Coronary artery (tissue), 2 donors: ENCODE data around the gene MTA1.

Source experiments
- DNase-seq: peaks from one replicate; pipeline ENCODE4 v3.0.0-alpha.2; 2017; ENCODE audit warnings: low spot score
- H3K27ac ChIP-seq, 2 donors: fragments of 200-600 bp; sonication (generic); one replicate each; pipeline ENCODE4 v1.5.1; 2016 to 2019
- H3K4me3 ChIP-seq: fragments of 200-600 bp; sonication (generic); 2 replicates; pipeline ENCODE4 v1.5.1; 2016; ENCODE audit warnings: mild to moderate bottlenecking, moderate library complexity
- TF ChIP-seq, protein P1 (sequence below): fragments of 200-600 bp; sonication (generic); IDR thresholded peaks from one replicate; pipeline ENCODE4 v1.5.1; 2019; ENCODE audit warnings: antibody characterized with exemption

The MTA1 gene

DNA sequence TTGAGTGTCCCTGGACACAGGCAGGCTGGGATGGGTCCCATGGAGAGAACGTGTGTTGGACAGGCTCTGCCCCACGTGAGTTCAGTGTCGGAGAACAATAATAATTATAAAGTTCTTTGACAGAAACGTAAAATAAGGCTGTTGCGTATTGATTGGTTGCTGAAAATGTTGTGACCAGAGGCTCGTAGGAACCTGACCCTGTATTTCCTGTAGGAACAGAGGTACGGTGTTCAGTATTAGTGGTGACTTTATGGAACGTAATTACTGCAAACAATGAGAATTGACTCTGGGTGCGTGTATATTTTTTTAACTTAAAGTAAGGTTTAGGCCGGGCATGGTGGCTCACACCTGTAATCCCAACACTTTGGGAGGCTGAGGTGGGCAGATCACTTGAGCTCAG is 7.8 kb downstream of the MTA1 start:
- no peak for DNase-seq
- TF ChIP-seq, protein P1, sequence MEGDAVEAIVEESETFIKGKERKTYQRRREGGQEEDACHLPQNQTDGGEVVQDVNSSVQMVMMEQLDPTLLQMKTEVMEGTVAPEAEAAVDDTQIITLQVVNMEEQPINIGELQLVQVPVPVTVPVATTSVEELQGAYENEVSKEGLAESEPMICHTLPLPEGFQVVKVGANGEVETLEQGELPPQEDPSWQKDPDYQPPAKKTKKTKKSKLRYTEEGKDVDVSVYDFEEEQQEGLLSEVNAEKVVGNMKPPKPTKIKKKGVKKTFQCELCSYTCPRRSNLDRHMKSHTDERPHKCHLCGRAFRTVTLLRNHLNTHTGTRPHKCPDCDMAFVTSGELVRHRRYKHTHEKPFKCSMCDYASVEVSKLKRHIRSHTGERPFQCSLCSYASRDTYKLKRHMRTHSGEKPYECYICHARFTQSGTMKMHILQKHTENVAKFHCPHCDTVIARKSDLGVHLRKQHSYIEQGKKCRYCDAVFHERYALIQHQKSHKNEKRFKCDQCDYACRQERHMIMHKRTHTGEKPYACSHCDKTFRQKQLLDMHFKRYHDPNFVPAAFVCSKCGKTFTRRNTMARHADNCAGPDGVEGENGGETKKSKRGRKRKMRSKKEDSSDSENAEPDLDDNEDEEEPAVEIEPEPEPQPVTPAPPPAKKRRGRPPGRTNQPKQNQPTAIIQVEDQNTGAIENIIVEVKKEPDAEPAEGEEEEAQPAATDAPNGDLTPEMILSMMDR: no peak
- Histone ChIP-seq H3K4me3 (no peak overlapping the region), H3K27ac (no peak overlapping the region)

DNA sequence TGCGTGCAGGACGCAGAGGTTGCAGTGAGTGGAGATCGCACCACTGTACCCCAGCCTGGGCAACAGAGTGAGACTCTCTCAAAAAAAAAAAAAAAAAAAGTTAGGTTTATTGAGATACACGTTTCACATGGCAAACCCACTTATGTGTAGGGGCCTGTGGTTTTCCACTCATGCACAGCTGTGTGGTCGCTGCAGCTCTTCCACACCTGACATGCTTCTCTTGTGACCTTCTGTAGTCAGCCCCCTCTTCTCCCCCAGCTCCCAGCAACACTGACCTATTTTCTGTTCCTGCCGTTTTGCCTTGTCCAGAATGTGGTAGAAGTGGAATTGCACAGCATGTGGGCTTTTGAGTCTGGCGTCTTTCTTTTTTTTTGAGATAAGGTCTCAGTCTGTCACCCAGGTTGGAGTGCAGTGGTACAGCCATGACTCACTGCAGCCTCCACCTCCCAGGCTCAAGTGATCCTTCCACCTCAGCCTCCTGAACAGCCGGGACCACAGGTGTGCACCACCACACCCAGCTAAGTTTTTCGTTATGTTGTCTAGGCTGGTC is 8.4 kb downstream of the MTA1 start:
- Histone ChIP-seq H3K27ac (no peak overlapping the region), H3K4me3 (no peak overlapping the region)
- TF ChIP-seq, protein P1: no peak
- no peak for DNase-seq

DNA sequence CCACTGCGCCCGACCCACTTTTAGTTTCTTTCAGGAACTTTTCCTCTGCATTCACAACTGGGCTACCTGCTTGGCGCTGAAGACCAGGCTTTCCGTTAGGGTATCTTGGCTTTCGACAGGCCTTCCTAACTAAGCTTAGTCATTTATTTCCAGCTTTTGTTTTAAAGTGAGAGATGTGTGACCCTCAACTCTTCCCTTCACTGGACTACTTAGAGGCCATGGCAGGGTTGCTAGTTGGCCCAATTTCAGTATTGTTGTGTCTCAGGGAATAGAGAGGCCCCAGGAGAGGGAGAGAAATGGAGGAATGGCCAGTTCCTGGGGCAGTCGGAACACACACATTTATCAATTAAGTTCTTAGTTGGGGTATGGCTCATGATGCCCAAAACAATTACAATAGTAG is 10.4 kb downstream of the MTA1 start:
- Histone ChIP-seq H3K27ac (no peak overlapping the region), H3K4me3 (no peak overlapping the region)
- TF ChIP-seq, protein P1: no peak
- no peak for DNase-seq

DNA sequence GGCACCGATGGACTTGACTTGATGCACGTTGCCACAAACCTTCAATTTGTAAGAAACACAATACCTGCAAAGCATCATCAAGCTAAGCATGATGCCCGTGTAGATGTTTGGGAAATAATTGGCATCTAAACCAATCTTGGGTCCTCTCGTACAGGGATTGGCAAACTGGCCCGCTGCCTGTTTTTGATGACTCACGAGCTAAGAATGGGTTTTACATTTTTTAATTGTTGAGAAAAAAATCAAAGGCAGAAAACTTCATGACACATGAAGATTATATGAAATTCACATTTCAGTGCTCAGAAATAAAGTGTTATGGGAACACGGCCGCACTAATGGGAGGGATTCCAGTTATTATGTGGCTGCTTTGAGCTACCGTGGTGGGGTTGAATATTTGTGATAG is 10.9 kb downstream of the MTA1 start:
- H3K27ac ChIP-seq: peak overlapping the region in 1 of 2 donors; percentile 46
- TF ChIP-seq, protein P1: no peak
- DNase-seq: no peak
- H3K4me3 ChIP-seq: no peak overlapping the region

- TF ChIP-seq, protein P1: no peak
Observed at GRCh38 chr14:105431256-105431655, 11.6 kb downstream of the MTA1 start.

GRCh38 chr14:105432657-105433056 is 13.0 kb downstream of the MTA1 start:
- TF ChIP-seq, protein P1: no peak
- no peak for DNase-seq
- no peak overlapping the region for H3K27ac ChIP-seq

More at GRCh38 chr14:105431256-105431655, 11.6 kb downstream of the MTA1 start:
- no peak for DNase-seq
- Histone ChIP-seq H3K4me3 (no peak overlapping the region), H3K27ac (peak overlapping the region in 1 of 2 donors; percentile 46)

GRCh38 chr14:105433161-105433605 is 13.6 kb downstream of the MTA1 start:
- no peak overlapping the region for H3K4me3 ChIP-seq
- TF ChIP-seq, protein P1: no peak
- no peak for DNase-seq
- H3K27ac ChIP-seq: no peak overlapping the region

More at GRCh38 chr14:105432657-105433056, 13.0 kb downstream of the MTA1 start:
- no peak overlapping the region for H3K4me3 ChIP-seq
